K562 (cell line): ENCODE results near the gene ABCA7.

ENCODE experiments used
- EGR1 ChIP-seq: fragments of 450-650 bp; conservative IDR thresholded peaks from 2 replicates; pipeline ENCODE4 v1.6.1; 2017; ENCODE audit warnings: mild to moderate bottlenecking
- FOXJ3 ChIP-seq: sonication (generic); formaldehyde crosslinking; IDR thresholded peaks from 2 replicates; pipeline ENCODE4 v1.4.0; 2020; ENCODE audit warnings: mild to moderate bottlenecking, missing genetic modification reagents
- KLF6 ChIP-seq: fragments of 250-450 bp; sonication (Bioruptor Pico); IDR thresholded peaks from 2 replicates; pipeline ENCODE4 v1.4.0; 2020; ENCODE audit warnings: mild to moderate bottlenecking, moderate library complexity, borderline replicate concordance
- POLR2AphosphoS5 ChIP-seq: IDR thresholded peaks from 2 replicates; pipeline ENCODE4 v1.6.1; 2011; ENCODE audit warnings: mild to moderate bottlenecking, low read depth, low read length, moderate library complexity; ENCODE audit not compliant: control insufficient read depth, insufficient read depth
- RBFOX2 ChIP-seq: fragments of 200-400 bp; formaldehyde crosslinking; IDR thresholded peaks from 2 replicates; pipeline ENCODE4 v1.6.1; 2017; ENCODE audit warnings: low read depth, mild to moderate bottlenecking, low read length, moderate library complexity
- TF ChIP-seq, protein P1 (sequence below): sonication (generic); formaldehyde crosslinking; IDR thresholded peaks from 2 replicates; pipeline ENCODE4 v1.8.0; 2022; ENCODE audit warnings: missing genetic modification reagents, mild to moderate bottlenecking, borderline replicate concordance
- TF ChIP-seq, protein P2 (sequence below): sonication (generic); formaldehyde crosslinking; IDR thresholded peaks from 2 replicates; pipeline ENCODE4 v1.4.0; 2020; ENCODE audit warnings: mild to moderate bottlenecking, missing genetic modification reagents
- TF ChIP-seq, protein P3 (sequence below): sonication (generic); formaldehyde crosslinking; IDR thresholded peaks from 2 replicates; pipeline ENCODE4 v1.9.0; 2022; ENCODE audit warnings: mild to moderate bottlenecking, missing genetic modification reagents
- TF ChIP-seq, protein P4 (sequence below): fragments of 250-450 bp; sonication (Bioruptor Pico); IDR thresholded peaks from 2 replicates; pipeline ENCODE4 v1.8.0; 2021; ENCODE audit warnings: borderline replicate concordance, mild to moderate bottlenecking, moderate library complexity; ENCODE audit not compliant: poor library complexity, severe bottlenecking

DNA sequence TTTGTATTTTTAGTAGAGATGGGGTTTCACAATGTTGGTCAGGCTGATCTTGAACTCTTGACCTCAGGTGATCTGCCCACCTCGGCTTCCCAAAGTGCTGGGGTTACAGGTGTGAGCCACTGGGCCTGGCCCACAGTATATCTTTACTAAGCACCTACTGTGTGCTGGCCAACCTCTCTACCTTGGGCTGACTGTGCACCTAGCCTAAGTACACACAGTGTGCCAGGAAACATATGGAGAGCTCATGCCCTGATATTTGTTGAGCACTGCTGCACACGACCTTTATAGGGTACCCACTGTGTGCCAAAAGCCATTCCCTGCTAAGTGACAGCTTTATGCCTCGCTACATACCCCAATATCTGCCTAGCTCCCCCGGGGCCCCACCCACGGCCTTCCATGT, 20.8 kb downstream of the ABCA7 start:
- no peak for TF ChIP-seq EGR1
- no peak for TF ChIP-seq KLF6
- TF ChIP-seq, protein P1, sequence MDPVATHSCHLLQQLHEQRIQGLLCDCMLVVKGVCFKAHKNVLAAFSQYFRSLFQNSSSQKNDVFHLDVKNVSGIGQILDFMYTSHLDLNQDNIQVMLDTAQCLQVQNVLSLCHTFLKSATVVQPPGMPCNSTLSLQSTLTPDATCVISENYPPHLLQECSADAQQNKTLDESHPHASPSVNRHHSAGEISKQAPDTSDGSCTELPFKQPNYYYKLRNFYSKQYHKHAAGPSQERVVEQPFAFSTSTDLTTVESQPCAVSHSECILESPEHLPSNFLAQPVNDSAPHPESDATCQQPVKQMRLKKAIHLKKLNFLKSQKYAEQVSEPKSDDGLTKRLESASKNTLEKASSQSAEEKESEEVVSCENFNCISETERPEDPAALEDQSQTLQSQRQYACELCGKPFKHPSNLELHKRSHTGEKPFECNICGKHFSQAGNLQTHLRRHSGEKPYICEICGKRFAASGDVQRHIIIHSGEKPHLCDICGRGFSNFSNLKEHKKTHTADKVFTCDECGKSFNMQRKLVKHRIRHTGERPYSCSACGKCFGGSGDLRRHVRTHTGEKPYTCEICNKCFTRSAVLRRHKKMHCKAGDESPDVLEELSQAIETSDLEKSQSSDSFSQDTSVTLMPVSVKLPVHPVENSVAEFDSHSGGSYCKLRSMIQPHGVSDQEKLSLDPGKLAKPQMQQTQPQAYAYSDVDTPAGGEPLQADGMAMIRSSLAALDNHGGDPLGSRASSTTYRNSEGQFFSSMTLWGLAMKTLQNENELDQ (CRISPR knock-in tag), result no peak
- TF ChIP-seq, protein P2, sequence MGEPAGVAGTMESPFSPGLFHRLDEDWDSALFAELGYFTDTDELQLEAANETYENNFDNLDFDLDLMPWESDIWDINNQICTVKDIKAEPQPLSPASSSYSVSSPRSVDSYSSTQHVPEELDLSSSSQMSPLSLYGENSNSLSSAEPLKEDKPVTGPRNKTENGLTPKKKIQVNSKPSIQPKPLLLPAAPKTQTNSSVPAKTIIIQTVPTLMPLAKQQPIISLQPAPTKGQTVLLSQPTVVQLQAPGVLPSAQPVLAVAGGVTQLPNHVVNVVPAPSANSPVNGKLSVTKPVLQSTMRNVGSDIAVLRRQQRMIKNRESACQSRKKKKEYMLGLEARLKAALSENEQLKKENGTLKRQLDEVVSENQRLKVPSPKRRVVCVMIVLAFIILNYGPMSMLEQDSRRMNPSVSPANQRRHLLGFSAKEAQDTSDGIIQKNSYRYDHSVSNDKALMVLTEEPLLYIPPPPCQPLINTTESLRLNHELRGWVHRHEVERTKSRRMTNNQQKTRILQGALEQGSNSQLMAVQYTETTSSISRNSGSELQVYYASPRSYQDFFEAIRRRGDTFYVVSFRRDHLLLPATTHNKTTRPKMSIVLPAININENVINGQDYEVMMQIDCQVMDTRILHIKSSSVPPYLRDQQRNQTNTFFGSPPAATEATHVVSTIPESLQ (CRISPR knock-in tag), result no peak
- no peak for TF ChIP-seq POLR2AphosphoS5
- TF ChIP-seq, protein P3, sequence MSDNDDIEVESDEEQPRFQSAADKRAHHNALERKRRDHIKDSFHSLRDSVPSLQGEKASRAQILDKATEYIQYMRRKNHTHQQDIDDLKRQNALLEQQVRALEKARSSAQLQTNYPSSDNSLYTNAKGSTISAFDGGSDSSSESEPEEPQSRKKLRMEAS (CRISPR knock-in tag), result no peak
- no peak for TF ChIP-seq FOXJ3 (CRISPR knock-in tag)
- TF ChIP-seq RBFOX2, result no peak
- TF ChIP-seq, protein P4, sequence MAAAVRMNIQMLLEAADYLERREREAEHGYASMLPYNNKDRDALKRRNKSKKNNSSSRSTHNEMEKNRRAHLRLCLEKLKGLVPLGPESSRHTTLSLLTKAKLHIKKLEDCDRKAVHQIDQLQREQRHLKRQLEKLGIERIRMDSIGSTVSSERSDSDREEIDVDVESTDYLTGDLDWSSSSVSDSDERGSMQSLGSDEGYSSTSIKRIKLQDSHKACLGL (CRISPR knock-in tag), result no peak
